HG03060 (cell line): ENCODE results near the gene RBX1.
"Not testable (repeated sequence)": the region's sequence is repeated elsewhere in the genome, so short reads cannot be mapped to it uniquely, and the experiment has no call there.

Experiments used
- ATAC-seq: cut with Tn5 transposase; IDR thresholded peaks from one replicate; pipeline ENCODE4 v1.9.1; 2021; ENCODE audit warnings: low read depth, moderate number of reproducible peaks; ENCODE audit not compliant: unreplicated experiment

RBX1 gene

DNA sequence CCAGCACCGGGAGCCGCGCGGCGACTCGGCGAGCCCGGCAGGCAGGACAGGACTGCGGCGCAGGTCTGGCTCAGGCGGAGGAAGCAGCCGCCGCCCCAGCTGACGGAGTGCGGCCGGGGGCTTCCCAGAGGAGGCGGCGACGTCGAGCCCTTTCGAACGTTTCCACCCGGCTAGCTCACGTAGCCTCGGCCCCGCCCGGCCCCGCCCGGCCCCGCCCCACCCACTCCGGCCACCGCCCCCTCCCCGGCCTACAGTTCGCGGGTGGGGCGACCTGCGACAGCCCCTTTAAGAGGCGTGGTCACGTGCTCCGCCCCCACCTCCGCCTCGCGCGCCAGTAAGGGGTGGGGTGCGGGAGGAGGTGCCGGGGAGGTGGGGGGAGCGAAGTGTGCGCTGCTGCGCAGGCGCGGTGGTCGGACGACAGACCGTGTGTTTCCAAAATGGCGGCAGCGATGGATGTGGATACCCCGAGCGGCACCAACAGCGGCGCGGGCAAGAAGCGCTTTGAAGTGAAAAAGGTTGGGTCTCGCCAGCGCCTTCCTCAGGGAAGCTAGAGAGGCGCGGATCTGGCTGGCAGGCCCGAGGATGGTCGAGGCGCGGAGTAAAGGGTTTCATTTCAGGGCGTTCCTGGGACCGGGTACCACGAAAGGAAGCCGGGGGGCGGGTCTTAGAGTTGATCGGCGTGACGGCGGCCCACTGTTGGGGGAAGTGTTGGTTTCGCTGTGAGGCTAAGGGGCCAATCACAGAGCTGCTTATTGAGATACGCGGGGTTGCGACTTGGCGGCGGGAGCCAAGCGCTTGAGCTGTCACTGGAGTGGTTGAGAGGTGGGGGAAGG lies at the start of gene RBX1:
RBX1 (plus strand) TSS at position 417 of the 833 bp plus-strand sequence; CDS start at position 438, 21 bp downstream.
- peak; percentile 66 for ATAC-seq

DNA sequence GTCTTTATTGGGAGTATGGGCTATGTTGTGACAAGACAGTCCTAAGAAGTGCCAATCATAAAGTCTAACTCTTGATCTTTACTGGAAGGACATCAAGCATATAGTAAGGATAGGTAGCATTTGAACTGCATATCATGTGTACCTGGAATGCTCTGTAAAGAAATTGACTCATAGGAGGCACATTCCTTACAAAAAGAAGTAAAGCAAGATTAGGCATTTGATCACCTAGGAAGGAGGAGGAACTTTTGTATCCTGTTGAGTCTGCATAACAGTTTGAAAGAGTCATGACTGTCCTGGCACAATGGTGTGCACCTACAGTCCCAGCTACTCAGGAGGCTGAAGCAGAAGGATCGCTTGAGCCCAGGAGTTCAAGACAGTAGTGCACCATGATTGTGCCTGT lies 47.1 kb upstream of the RBX1 start:
- ATAC-seq = no peak

DNA sequence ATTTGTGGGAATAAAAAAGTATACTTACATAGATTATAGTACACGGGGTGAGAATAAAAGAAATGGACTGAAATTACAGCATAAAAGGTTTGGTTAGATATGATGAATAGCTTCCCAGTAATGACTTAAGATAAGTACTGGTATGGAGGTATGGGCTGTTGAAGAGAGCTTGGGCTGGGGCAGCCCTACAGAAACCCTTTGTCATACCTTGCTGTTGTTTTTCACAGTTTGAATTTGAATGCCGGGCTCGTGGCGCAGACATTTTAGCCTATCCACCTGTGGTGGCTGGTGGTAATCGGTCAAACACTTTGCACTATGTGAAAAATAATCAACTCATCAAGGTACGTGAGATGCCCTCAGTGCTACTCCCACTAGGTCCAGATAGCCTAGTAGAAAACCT lies 42.3 kb upstream of the RBX1 start:
- ATAC-seq = no peak

DNA sequence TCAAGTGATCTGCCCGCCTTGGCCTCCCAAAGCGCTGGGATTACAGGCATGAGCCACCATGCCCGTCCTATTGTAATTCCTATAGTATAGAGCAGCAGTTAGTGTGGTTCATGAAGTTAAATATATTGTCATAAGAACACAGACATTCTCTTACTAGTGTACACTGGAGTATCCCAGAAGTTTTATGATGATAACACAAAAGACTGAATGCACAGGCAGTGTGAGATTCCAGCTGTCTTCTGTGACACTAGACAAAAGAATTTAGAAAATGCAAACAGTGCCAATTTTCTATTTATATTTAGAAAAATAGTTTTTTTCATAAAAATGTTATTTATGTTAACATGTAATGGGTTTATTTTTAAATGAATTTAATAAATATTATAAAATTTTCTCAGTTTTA lies 39.4 kb upstream of the RBX1 start:
- no peak for ATAC-seq

DNA sequence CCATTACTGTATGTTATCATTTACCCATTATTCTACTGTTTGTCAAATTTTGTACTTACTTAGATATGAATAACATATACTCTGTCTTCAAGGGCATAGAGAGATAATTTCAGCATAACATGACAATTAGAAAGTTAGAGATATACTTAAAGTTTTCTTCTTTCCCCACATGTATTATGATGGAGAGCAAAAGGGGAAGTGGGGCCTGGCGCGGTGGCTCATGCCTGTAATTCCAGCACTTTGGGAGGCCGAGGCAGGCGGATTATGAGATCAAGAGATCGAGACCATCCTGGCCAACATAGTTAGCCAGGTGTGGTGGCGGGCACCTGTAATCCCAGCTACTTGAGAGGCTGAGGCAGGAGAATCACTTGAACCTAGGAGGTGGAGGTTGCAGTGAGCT lies 38.2 kb upstream of the RBX1 start:
- ATAC-seq = not testable (repeated sequence)

DNA sequence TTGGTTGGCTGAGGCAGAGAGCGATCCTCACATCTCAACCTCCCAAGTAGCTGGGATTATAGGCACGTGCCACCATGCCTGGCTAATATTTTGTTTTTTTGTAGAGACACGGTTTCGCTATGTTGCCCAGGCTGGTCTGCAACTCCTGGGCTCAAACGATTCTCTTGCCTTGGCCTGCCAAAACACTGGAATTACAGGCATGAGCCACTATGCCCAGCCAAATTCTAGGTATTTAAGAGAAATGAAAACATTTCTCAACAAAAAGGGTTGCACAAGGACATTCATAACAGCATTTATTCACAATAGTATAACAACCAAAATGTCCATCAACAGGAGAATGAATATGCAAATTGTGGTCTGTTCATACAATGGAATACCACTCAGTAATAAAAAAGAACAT lies 31.7 kb upstream of the RBX1 start:
- ATAC-seq = no peak

- no peak for ATAC-seq
These were observed 30.7 kb upstream of the RBX1 start for GRCh38 chr22:40920526-40920925.

DNA sequence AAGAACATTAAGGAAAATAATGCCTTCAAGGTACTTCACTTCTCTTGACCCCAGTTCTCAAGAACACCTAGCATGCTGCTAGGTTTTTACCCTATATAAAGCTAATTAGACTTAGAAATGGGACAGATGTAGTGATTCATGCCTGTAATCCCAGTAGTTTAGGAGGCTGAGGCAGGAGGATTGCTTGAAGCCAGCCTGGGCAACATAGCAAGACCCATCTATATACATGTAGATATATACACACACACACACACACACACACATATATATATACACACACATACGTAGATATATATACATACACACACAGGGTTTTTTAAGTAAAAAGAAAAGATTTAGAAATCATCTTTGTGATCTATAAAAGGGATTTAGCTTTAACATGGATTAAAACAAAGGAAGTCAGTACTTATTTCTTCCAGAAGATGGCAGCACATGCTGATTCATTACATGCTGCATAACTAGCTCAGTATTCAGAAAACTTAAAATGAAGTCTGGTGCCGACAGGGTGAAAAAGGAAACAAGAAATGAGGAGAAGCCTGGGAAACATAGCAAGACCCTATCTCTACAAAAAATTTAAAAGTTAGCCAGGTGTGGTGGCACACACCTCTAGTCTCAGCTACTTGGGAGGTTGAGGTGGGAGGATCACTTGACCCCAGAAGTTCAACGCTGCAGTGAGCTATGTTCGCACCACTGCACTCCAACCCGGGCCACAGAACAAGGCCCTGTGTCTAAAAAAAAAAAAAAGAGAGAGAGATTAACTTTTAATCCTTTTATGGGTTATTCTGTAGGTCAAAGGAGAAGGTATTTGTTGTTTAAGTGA lies 28.5 kb upstream of the RBX1 start:
- no peak for ATAC-seq

GRCh38 chr22:40928657-40929056 lies 22.5 kb upstream of the RBX1 start:
- ATAC-seq = no peak

DNA sequence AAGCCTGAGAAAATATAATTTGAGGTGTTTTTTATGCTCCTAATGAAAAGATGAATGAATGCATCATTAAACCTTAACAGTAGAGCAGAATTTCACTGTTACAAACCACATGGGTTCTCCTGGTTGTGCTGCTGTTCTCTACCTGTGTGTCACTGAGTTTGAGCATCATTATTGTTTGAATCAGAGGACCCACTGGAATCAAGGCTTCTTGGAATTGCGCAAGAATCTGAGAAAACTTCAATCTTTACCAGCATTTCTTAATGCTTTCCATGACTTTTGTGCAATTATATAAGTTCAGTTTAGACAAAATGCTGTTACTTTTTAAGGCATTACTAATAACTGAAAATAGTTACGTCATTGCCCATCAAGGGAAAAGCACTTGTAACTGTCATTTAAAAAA lies 18.8 kb upstream of the RBX1 start:
- ATAC-seq = no peak

- no peak for ATAC-seq
These were observed 12.0 kb upstream of the RBX1 start for GRCh38 chr22:40939202-40939601.

DNA sequence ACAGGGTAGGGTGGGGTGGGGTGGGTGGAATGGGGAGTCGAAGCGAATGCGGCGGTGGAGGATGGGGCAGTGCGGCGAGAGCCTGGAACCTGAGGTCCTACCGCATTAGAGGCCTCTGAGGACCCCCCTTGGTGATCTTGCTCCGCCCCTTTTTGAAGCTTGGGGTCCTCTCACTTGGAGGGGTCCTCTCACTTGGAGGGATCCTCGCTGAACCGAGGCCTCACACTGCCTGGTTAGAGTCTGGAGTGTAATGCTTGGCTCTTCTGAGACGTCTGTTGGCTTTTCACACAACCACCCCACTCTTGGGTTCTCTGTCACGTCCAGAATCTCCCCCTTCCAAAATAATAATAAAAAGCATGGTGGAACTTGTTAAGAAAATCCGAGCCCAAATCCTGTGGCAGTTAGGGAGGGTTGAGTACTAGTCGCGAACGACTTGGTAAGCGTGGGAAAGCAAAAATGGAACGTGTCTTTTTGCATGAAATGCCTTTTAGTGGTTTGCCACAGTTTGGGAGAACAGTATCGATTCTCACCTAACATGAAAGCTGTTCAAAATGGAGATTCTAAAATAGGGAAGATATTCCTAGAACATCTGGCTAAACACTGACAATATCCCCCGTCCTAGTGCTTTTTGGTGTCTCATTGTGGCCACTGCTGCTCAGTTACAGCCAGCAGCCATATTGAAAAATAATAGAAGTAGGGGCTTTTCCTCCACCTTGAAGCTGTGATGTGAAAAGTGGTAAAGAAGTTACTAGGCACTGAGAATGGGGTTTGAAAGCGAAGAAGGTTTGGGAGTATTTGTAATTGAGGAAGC lies 822 bp downstream of the RBX1 start:
- peak; percentile 8 for ATAC-seq

- no peak for ATAC-seq
These were observed 2.3 kb downstream of the RBX1 start for GRCh38 chr22:40953471-40953870.

- ATAC-seq = no peak
These were observed 2.9 kb downstream of the RBX1 start for GRCh38 chr22:40954113-40954512.

DNA sequence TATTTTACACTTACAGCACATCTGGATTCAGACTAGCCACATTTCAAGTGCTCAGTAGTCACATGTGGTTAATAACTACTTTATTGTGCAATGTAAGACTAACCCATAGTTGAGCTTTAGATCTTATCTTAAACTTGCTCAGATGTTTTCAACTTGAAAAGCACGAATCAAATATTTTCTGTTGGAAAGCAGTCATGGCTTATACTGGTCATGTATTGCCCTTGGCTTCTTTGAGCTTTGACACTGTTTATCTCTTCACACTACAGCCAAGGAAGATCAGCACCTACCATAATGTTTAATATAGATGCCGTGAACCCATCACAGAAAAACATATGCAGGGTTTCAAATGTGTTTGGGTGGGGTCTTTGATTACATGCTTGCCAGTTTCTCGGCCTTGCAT lies 4.4 kb downstream of the RBX1 start:
- no peak for ATAC-seq

- ATAC-seq = no peak
These were observed 6.4 kb downstream of the RBX1 start for GRCh38 chr22:40957601-40958000.

- ATAC-seq = no peak
These were observed 7.1 kb downstream of the RBX1 start for GRCh38 chr22:40958299-40958698.

- no peak for ATAC-seq
These were observed 9.0 kb downstream of the RBX1 start for GRCh38 chr22:40960145-40960544.

DNA sequence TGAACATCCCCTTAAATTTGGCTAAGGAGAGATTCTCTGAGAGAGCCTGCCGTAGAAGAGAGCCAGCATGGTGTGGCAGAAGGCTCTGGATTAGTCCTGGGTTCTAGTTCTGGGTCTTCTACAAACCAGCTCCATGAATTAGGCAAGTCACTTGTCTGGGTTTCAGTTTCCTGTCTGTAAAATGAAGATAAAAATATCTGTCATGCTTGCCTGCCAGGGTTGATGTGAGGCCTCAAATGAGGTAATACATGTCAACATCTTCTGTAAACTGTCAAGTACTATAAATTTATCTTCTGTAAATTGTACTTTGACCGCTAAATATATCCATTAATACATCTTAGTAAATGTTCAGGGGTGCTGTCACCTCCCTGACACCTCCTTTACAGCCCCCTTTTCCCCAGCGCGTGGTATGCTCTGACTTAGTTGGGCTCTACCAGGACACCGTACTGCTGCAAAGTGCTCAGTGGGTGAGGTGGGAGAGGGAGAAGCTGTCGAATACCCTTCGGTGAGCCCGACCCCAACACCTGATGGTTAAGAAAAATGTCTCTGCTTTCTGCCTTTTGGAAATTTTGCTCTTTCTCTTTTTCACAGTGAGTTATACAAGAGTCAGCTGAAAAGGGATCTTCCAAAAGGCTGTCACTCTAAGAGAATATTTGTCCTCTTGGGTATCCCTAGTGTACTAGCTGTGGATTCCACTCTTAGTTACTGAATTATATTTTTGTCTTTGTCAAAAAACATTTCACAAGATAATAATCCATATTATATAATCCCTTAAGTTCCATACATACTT lies 15.0 kb downstream of the RBX1 start:
- ATAC-seq = no peak

DNA sequence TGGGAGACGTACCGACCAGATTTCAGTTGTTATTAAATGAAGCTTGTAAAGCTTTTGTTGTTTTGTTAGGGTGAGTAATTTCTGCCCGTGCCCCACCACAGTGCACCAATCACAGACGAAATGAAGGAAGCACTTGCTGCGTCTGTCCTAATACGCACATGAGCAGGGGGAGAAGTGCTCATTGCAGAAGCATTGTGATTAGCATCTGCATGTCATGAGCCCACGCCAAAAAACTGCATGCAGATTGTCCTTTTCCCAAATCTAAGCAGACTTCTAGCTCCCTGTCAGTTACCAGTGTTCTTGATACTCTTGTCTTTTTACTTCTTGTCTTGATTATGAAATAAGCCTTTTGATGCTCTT lies 15.5 kb downstream of the RBX1 start:
- ATAC-seq = no peak
